Measurements from ENCODE around the gene PLEKHG4B.

The PLEKHG4B gene

GRCh38 chr5:127886-128285, 35.9 kb downstream of the PLEKHG4B start:
- Histone ChIP-seq H3K27ac (ENCODE audit: low read depth, low read length) (no peak overlapping the region), H3K36me3 (ENCODE audit: insufficient read depth, low read length) (no peaks in the 10 kb centered on the region), H3K4me1 (ENCODE audit: insufficient read depth, low read length) (no peaks in the 10 kb centered on the region), H3K27me3 (ENCODE audit: control insufficient read depth in 1 of 2, insufficient read depth in 2 of 2, low read length in 2 of 2) (peaks cover 0 to 11% of the 10 kb centered on the region in 2 donors), H3K4me3 (ENCODE audit: low read depth in 1 of 2, low read length in 2 of 2) (no peak overlapping the region), H3K9ac (ENCODE audit: low read length) (no peak overlapping the region), H3K9me3 (ENCODE audit: low read length) (peaks cover 7% of the 10 kb centered on the region)

DNA sequence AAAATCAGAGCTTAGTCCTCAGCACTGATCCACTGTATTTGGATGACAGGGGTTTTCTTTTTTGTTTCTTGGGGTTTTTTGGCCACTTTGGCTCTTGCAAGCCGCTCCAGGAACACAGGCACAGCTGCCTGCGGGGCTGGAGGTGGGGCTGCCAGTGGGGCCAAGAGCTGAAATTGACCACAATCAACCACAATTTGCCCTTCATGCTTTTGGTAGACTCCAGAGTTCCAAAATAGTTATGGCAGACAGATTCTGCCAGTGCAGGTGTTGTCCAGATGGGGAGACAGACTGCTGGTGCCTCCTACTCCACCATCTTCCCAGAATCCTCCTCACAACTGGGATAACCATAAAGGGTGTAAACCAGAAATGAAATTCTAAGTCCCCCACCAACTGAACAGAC, 36.5 kb downstream of the PLEKHG4B start:
- Histone ChIP-seq H3K27me3 (ENCODE audit: control insufficient read depth in 1 of 2, insufficient read depth in 2 of 2, low read length in 2 of 2) (peaks cover 0 to 11% of the 10 kb centered on the region in 2 donors), H3K27ac (ENCODE audit: low read depth, low read length) (no peak overlapping the region), H3K9me3 (ENCODE audit: low read length) (peaks cover 7% of the 10 kb centered on the region), H3K36me3 (ENCODE audit: insufficient read depth, low read length) (no peaks in the 10 kb centered on the region), H3K4me3 (ENCODE audit: low read depth in 1 of 2, low read length in 2 of 2) (no peak overlapping the region), H3K4me1 (ENCODE audit: insufficient read depth, low read length) (no peaks in the 10 kb centered on the region), H3K9ac (ENCODE audit: low read length) (no peak overlapping the region)

GRCh38 chr5:129148-129547, 37.2 kb downstream of the PLEKHG4B start:
- peaks cover 0 to 11% of the 10 kb centered on the region in 2 donors for H3K27me3 ChIP-seq (ENCODE audit: control insufficient read depth in 1 of 2, insufficient read depth in 2 of 2, low read length in 2 of 2)
- no peak overlapping the region for H3K9ac ChIP-seq (ENCODE audit: low read length)
- no peak overlapping the region for H3K27ac ChIP-seq (ENCODE audit: low read depth, low read length)
- H3K4me1 ChIP-seq (ENCODE audit: insufficient read depth, low read length): no peaks in the 10 kb centered on the region
- no peaks in the 10 kb centered on the region for H3K36me3 ChIP-seq (ENCODE audit: insufficient read depth, low read length)
- H3K4me3 ChIP-seq (ENCODE audit: low read depth in 1 of 2, low read length in 2 of 2): no peak overlapping the region
- H3K9me3 ChIP-seq (ENCODE audit: low read length): peaks cover 7% of the 10 kb centered on the region

DNA sequence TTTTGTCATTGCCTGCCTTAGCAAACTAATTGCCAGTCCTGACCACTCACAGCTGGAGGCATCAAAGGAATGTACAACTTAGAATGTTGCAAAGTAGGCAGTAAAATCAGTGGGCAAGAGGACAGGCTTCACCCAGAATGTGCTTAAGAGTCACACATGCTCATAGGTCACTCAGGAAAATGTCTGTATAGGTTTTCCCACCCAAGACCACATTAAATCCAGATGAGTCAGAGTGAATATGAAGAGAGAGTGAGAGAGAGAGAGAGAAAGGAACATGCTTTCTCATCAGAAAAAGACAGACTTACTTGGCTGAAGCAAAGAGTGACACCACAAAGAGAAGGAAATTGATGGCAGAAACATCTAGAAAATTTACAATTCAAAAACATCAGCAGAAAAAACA, 37.9 kb downstream of the PLEKHG4B start:
- H3K27ac ChIP-seq (ENCODE audit: low read depth, low read length): no peak overlapping the region
- H3K9me3 ChIP-seq (ENCODE audit: low read length): peaks cover 7% of the 10 kb centered on the region
- H3K9ac ChIP-seq (ENCODE audit: low read length): no peak overlapping the region
- no peak overlapping the region for H3K4me3 ChIP-seq (ENCODE audit: low read depth in 1 of 2, low read length in 2 of 2)
- peaks cover 0 to 11% of the 10 kb centered on the region in 2 donors for H3K27me3 ChIP-seq (ENCODE audit: control insufficient read depth in 1 of 2, insufficient read depth in 2 of 2, low read length in 2 of 2)
- H3K36me3 ChIP-seq (ENCODE audit: insufficient read depth, low read length): no peaks in the 10 kb centered on the region
- H3K4me1 ChIP-seq (ENCODE audit: insufficient read depth, low read length): no peaks in the 10 kb centered on the region

- H3K4me1 ChIP-seq (ENCODE audit: insufficient read depth, low read length): no peaks in the 10 kb centered on the region
- peaks cover 6% of the 10 kb centered on the region for H3K9me3 ChIP-seq (ENCODE audit: low read length)
- H3K27me3 ChIP-seq (ENCODE audit: control insufficient read depth in 1 of 2, insufficient read depth in 2 of 2, low read length in 2 of 2): peaks cover 0 to 11% of the 10 kb centered on the region in 2 donors
- H3K4me3 ChIP-seq (ENCODE audit: low read depth in 1 of 2, low read length in 2 of 2): no peak overlapping the region
- no peaks in the 10 kb centered on the region for H3K36me3 ChIP-seq (ENCODE audit: insufficient read depth, low read length)
- H3K9ac ChIP-seq (ENCODE audit: low read length): no peak overlapping the region
- no peak overlapping the region for H3K27ac ChIP-seq (ENCODE audit: low read depth, low read length)
Observed at GRCh38 chr5:130601-131131, 38.7 kb downstream of the PLEKHG4B start.

GRCh38 chr5:136901-137300, 44.9 kb downstream of the PLEKHG4B start:
- Histone ChIP-seq H3K27ac (ENCODE audit: low read depth, low read length) (no peak overlapping the region), H3K9ac (ENCODE audit: low read length) (no peak overlapping the region), H3K9me3 (ENCODE audit: low read length) (no peaks in the 10 kb centered on the region), H3K4me1 (ENCODE audit: insufficient read depth, low read length) (no peaks in the 10 kb centered on the region), H3K27me3 (ENCODE audit: control insufficient read depth in 1 of 2, insufficient read depth in 2 of 2, low read length in 2 of 2) (no peaks in the 10 kb centered on the region), H3K4me3 (ENCODE audit: low read depth in 1 of 2, low read length in 2 of 2) (no peak overlapping the region), H3K36me3 (ENCODE audit: insufficient read depth, low read length) (no peaks in the 10 kb centered on the region)

DNA sequence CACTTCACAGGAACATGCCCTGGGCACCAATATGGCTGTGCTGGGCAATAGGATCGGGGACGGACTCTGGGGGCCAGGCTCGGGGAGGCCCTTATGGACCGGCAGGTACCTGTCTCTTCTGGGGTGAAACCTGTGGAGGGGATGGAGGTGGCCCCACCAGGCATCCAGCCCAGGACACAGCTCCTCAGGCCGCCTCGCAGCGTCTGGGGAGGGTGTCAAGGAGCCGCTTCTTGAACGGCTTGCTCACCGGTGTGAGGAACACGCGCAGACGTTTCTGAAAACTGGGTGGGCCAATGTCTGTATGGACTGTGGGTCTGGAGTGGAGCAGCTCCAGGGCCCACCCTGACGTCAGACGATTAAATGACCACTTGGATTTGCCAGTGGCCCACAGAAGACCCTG, 45.8 kb downstream of the PLEKHG4B start:
- no peak overlapping the region for H3K4me3 ChIP-seq (ENCODE audit: low read depth in 1 of 2, low read length in 2 of 2)
- no peak overlapping the region for H3K27ac ChIP-seq (ENCODE audit: low read depth, low read length)
- no peaks in the 10 kb centered on the region for H3K36me3 ChIP-seq (ENCODE audit: insufficient read depth, low read length)
- H3K9ac ChIP-seq (ENCODE audit: low read length): no peak overlapping the region
- no peaks in the 10 kb centered on the region for H3K9me3 ChIP-seq (ENCODE audit: low read length)
- no peaks in the 10 kb centered on the region for H3K4me1 ChIP-seq (ENCODE audit: insufficient read depth, low read length)
- H3K27me3 ChIP-seq (ENCODE audit: control insufficient read depth in 1 of 2, insufficient read depth in 2 of 2, low read length in 2 of 2): no peaks in the 10 kb centered on the region

GRCh38 chr5:138936-139335, 47.0 kb downstream of the PLEKHG4B start:
- Histone ChIP-seq H3K4me3 (ENCODE audit: low read depth in 1 of 2, low read length in 2 of 2) (no peak overlapping the region), H3K9ac (ENCODE audit: low read length) (no peak overlapping the region), H3K4me1 (ENCODE audit: insufficient read depth, low read length) (no peaks in the 10 kb centered on the region), H3K36me3 (ENCODE audit: insufficient read depth, low read length) (no peaks in the 10 kb centered on the region), H3K27me3 (ENCODE audit: control insufficient read depth in 1 of 2, insufficient read depth in 2 of 2, low read length in 2 of 2) (no peaks in the 10 kb centered on the region), H3K9me3 (ENCODE audit: low read length) (no peaks in the 10 kb centered on the region), H3K27ac (ENCODE audit: low read depth, low read length) (no peak overlapping the region)

DNA sequence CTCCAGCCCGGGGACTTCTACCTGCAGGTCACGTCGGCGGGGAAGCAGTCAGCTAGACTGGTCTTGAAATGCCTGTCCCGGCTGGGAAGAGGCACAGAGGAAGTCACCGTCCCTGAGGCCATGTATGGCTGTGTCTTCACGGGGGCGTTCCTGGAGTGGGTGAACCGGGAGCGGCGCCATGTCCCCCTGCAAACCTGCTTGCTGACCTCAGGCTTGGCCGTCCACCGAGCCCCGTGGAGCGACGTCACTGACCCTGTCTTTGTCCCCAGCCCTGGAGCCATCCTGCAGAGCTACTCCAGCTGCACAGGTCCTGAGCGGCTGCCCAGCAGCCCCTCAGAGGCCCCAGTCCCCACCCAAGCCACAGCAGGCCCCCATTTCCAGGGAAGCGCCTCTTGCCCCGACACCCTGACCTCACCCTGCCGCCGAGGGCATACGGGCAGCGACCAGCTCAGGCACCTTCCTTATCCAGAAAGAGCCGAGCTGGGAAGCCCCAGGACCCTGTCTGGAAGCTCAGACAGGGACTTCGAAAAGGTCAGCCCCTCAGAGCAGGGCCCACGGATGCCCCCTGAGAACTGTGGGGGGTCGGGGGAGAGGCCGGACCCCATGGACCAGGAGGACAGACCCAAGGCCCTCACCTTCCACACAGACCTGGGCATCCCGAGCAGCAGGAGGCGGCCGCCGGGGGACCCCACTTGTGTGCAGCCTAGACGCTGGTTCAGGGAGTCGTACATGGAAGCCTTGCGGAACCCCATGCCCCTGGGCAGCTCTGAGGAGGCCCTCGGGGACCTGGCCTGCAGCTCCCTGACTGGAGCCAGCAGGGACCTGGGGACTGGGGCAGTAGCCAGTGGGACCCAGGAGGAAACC, 47.8 kb downstream of the PLEKHG4B start:
- H3K36me3 ChIP-seq (ENCODE audit: insufficient read depth, low read length): no peaks in the 10 kb centered on the region
- no peaks in the 10 kb centered on the region for H3K27me3 ChIP-seq (ENCODE audit: control insufficient read depth in 1 of 2, insufficient read depth in 2 of 2, low read length in 2 of 2)
- H3K4me1 ChIP-seq (ENCODE audit: insufficient read depth, low read length): no peaks in the 10 kb centered on the region

GRCh38 chr5:140443-140829, 48.5 kb downstream of the PLEKHG4B start:
- no peaks in the 10 kb centered on the region for H3K4me1 ChIP-seq (ENCODE audit: insufficient read depth, low read length)
- H3K36me3 ChIP-seq (ENCODE audit: insufficient read depth, low read length): no peaks in the 10 kb centered on the region
- H3K27ac ChIP-seq (ENCODE audit: low read depth, low read length): no peak overlapping the region
- no peaks in the 10 kb centered on the region for H3K27me3 ChIP-seq (ENCODE audit: control insufficient read depth in 1 of 2, insufficient read depth in 2 of 2, low read length in 2 of 2)
- no peaks in the 10 kb centered on the region for H3K9me3 ChIP-seq (ENCODE audit: low read length)
- H3K4me3 ChIP-seq (ENCODE audit: low read depth in 1 of 2, low read length in 2 of 2): no peak overlapping the region
- H3K9ac ChIP-seq (ENCODE audit: low read length): no peak overlapping the region

More for the DNA sequence above, 47.8 kb downstream of the PLEKHG4B start:
- H3K4me3 ChIP-seq (ENCODE audit: low read depth in 1 of 2, low read length in 2 of 2): no peak overlapping the region
- H3K27ac ChIP-seq (ENCODE audit: low read depth, low read length): no peak overlapping the region
- H3K9ac ChIP-seq (ENCODE audit: low read length): no peak overlapping the region
- H3K9me3 ChIP-seq (ENCODE audit: low read length): no peaks in the 10 kb centered on the region

- Histone ChIP-seq H3K9ac (ENCODE audit: low read length) (no peak overlapping the region), H3K36me3 (ENCODE audit: insufficient read depth, low read length) (no peaks in the 10 kb centered on the region), H3K4me3 (ENCODE audit: low read depth in 1 of 2, low read length in 2 of 2) (no peak overlapping the region), H3K27me3 (ENCODE audit: control insufficient read depth in 1 of 2, insufficient read depth in 2 of 2, low read length in 2 of 2) (no peaks in the 10 kb centered on the region), H3K4me1 (ENCODE audit: insufficient read depth, low read length) (no peaks in the 10 kb centered on the region), H3K27ac (ENCODE audit: low read depth, low read length) (no peak overlapping the region), H3K9me3 (ENCODE audit: low read length) (no peaks in the 10 kb centered on the region)
Observed at GRCh38 chr5:141211-141610, 49.2 kb downstream of the PLEKHG4B start.

GRCh38 chr5:141761-142160, 49.8 kb downstream of the PLEKHG4B start:
- no peaks in the 10 kb centered on the region for H3K27me3 ChIP-seq (ENCODE audit: control insufficient read depth in 1 of 2, insufficient read depth in 2 of 2, low read length in 2 of 2)
- H3K9ac ChIP-seq (ENCODE audit: low read length): no peak overlapping the region
- H3K27ac ChIP-seq (ENCODE audit: low read depth, low read length): no peak overlapping the region
- peaks cover 1% of the 10 kb centered on the region for H3K9me3 ChIP-seq (ENCODE audit: low read length)
- H3K36me3 ChIP-seq (ENCODE audit: insufficient read depth, low read length): no peaks in the 10 kb centered on the region
- no peak overlapping the region for H3K4me3 ChIP-seq (ENCODE audit: low read depth in 1 of 2, low read length in 2 of 2)
- no peaks in the 10 kb centered on the region for H3K4me1 ChIP-seq (ENCODE audit: insufficient read depth, low read length)
